ENCODE measurements around the gene PIK3C2A.
"Not testable (repeated sequence)": the region's sequence is repeated elsewhere in the genome, so short reads cannot be mapped to it uniquely, and the experiment has no call there.

Gene PIK3C2A

GRCh38 chr11:17207317-17208256, at the start of gene PIK3C2A:
Gene PIK3C2A, minus strand, starts transcription at chr11:17207986. Its CDS starts 38,245 bp downstream, at chr11:17169741.
- DNase-seq, result peak; percentile 98

GRCh38 chr11:17257196-17257595, 49.4 kb upstream of the PIK3C2A start:
- DNase-seq, result no peak

- no peak for DNase-seq
Measured at GRCh38 chr11:17256512-17256911, 48.7 kb upstream of the PIK3C2A start.

- no peak for DNase-seq
Measured at GRCh38 chr11:17252704-17253103, 44.9 kb upstream of the PIK3C2A start.

- no peak for DNase-seq
Measured at GRCh38 chr11:17250561-17251350, 43.0 kb upstream of the PIK3C2A start.

- DNase-seq, result no peak
Measured at GRCh38 chr11:17244046-17244445, 36.3 kb upstream of the PIK3C2A start.

GRCh38 chr11:17242954-17243353, 35.2 kb upstream of the PIK3C2A start:
- not testable (repeated sequence) for DNase-seq

- no peak for DNase-seq
Measured at GRCh38 chr11:17240780-17241179, 33.0 kb upstream of the PIK3C2A start.

- DNase-seq, result not testable (repeated sequence)
Measured at GRCh38 chr11:17239927-17240326, 32.1 kb upstream of the PIK3C2A start.

- DNase-seq, result no peak
Measured at GRCh38 chr11:17238377-17238776, 30.6 kb upstream of the PIK3C2A start.

GRCh38 chr11:17233101-17233500, 25.3 kb upstream of the PIK3C2A start:
- DNase-seq, result no peak

GRCh38 chr11:17230867-17231851, 23.4 kb upstream of the PIK3C2A start:
- no peak for DNase-seq

GRCh38 chr11:17229481-17230152, 21.8 kb upstream of the PIK3C2A start:
- no peak for DNase-seq

- DNase-seq, result not testable (repeated sequence)
Measured at GRCh38 chr11:17228186-17228925, 20.6 kb upstream of the PIK3C2A start.

- DNase-seq, result no peak
Measured at GRCh38 chr11:17224727-17225126, 16.9 kb upstream of the PIK3C2A start.

- no peak for DNase-seq
Measured at GRCh38 chr11:17221968-17222367, 14.2 kb upstream of the PIK3C2A start.

GRCh38 chr11:17219016-17219415, 11.2 kb upstream of the PIK3C2A start:
- DNase-seq, result peak; percentile 9

- DNase-seq, result no peak
Measured at GRCh38 chr11:17218403-17218802, 10.6 kb upstream of the PIK3C2A start.

- no peak for DNase-seq
Measured at GRCh38 chr11:17217401-17217800, 9.6 kb upstream of the PIK3C2A start.

GRCh38 chr11:17214338-17214737, 6.6 kb upstream of the PIK3C2A start:
- DNase-seq, result no peak

- DNase-seq, result no peak
Measured at GRCh38 chr11:17211286-17211685, 3.5 kb upstream of the PIK3C2A start.
